Ovary (tissue), 3 donors: ENCODE results near the gene TBCD.

ENCODE experiments used
- CTCF ChIP-seq, 3 donors: fragments of 450-650 bp in 2 of 3; fragments of 200-600 bp in 1 of 3; IDR thresholded peaks; one replicate each; pipeline versions ENCODE4 v1.5.1 to v1.8.0; 2016 to 2022; ENCODE audit warnings: antibody characterized with exemption in 3 of 3, mild to moderate bottlenecking in 1 of 3
- EP300 ChIP-seq: sonication (generic); formaldehyde crosslinking; IDR thresholded peaks from one replicate; pipeline ENCODE4 v1.6.1; 2017; ENCODE audit warnings: antibody characterized with exemption
- POLR2A ChIP-seq: fragments of 450-650 bp; IDR thresholded peaks from one replicate; pipeline ENCODE4 v1.6.1; 2017; ENCODE audit warnings: antibody characterized with exemption, mild to moderate bottlenecking, moderate library complexity
- donor health status: DM: no; HTN: no; CAD: no.

DNA sequence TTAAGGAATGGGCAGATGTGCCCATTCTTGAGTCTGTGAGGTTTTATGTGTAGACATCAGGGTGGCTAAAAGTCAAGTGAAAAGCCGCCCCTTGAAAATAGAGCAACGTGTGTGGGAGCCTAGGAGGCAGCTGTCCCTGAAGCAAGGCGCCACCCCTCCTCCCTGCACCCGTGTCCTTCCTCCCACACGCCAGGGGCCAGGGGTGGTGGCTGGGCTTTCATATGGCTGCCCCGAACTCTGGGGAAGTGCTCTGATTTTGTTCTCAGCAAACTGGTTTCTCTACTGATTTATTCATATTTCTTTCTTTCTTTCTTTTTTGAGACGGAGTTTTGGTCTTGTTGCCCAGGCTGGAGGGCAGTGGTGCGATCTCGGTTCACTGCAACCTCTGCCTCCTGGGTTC is 83.3 kb downstream of the TBCD start:
- TF ChIP-seq CTCF (IDR thresholded peaks at IDR 0.05), result no peak
- TF ChIP-seq POLR2A, result no peak
- TF ChIP-seq EP300, result no peak
